Neutrophil (primary cell): ENCODE measurements around the gene PRAF2.

Experiments used
- H3K27ac ChIP-seq: fragments of 200-600 bp; sonication (generic); 2 replicates; pipeline ENCODE4 v1.5.1; 2016; ENCODE audit warnings: mild to moderate bottlenecking, moderate library complexity
- H3K27me3 ChIP-seq: fragments of 200-600 bp; sonication (generic); 2 replicates; pipeline ENCODE4 v1.6.0; 2016; ENCODE audit warnings: mild to moderate bottlenecking
- H3K36me3 ChIP-seq: fragments of 200-600 bp; sonication (generic); 2 replicates; pipeline ENCODE4 v1.5.1; 2017
- H3K4me1 ChIP-seq, 2 experiments: fragments of 200-600 bp in 1 of 2; sonication (generic) in 1 of 2; 1 replicate in 1 of 2; 2 replicates in 1 of 2; pipeline versions ENCODE4 v1.5.1 to v1.6.1; 2013 to 2016; ENCODE audit warnings: low read depth in 1 of 2, low read length in 1 of 2, mild to moderate bottlenecking in 1 of 2, moderate library complexity in 1 of 2; ENCODE audit not compliant: control insufficient read depth in 1 of 2, insufficient read depth in 1 of 2
- H3K4me3 ChIP-seq, 2 experiments: fragments of 200-600 bp in 1 of 2; sonication (generic) in 1 of 2; 1 replicate in 1 of 2; 2 replicates in 1 of 2; pipeline ENCODE4 v1.5.1; 2013 to 2016; ENCODE audit warnings: low read depth in 1 of 2, low read length in 1 of 2, mild to moderate bottlenecking in 1 of 2, moderate library complexity in 1 of 2
- H3K9me3 ChIP-seq: fragments of 200-600 bp; sonication (generic); 2 replicates; pipeline ENCODE4 v1.5.1; 2016
- CTCF ChIP-seq: fragments of 200-600 bp; sonication (generic); IDR thresholded peaks from 2 replicates; pipeline ENCODE4 v1.5.1; 2016; ENCODE audit warnings: antibody characterized with exemption

PRAF2 gene

GRCh38 chrX:49029876-49030275 is 43.9 kb downstream of the PRAF2 start:
- Histone ChIP-seq H3K4me3 (no peak overlapping the region), H3K27me3 (no peaks in the 10 kb centered on the region), H3K27ac (peak overlapping the region; percentile 31), H3K4me1 (peaks cover 6% of the 10 kb centered on the region in 2 experiments), H3K36me3 (peaks cover 80% of the 10 kb centered on the region), H3K9me3 (no peaks in the 10 kb centered on the region)
- TF ChIP-seq CTCF, result no peak
